Pons (tissue), 1 donor: ENCODE results near the gene MSL3B.

Experiments
- DNase-seq: peaks from one replicate; pipeline ENCODE4 v3.0.0-alpha.2; 2016; ENCODE audit warnings: low spot score

The MSL3B gene

GRCh38 chr2:233833345-233833744 is 34.8 kb downstream of the MSL3B start:
- DNase-seq = no peak

- no peak for DNase-seq
These were observed 35.3 kb downstream of the MSL3B start for GRCh38 chr2:233832869-233833311.

- no peak for DNase-seq
These were observed 35.8 kb downstream of the MSL3B start for GRCh38 chr2:233832414-233832813.

- DNase-seq = no peak
These were observed 36.3 kb downstream of the MSL3B start for GRCh38 chr2:233831861-233832260.

GRCh38 chr2:233831011-233831721 is 37.0 kb downstream of the MSL3B start:
- no peak for DNase-seq

GRCh38 chr2:233830111-233830802 is 37.9 kb downstream of the MSL3B start:
- DNase-seq = no peak

- no peak for DNase-seq
These were observed 38.7 kb downstream of the MSL3B start for GRCh38 chr2:233829193-233830110.

GRCh38 chr2:233828546-233829192 is 39.5 kb downstream of the MSL3B start:
- DNase-seq = no peak

- DNase-seq = no peak
These were observed 43.8 kb downstream of the MSL3B start for GRCh38 chr2:233824373-233824772.

- DNase-seq = no peak
These were observed 44.5 kb downstream of the MSL3B start for GRCh38 chr2:233823731-233824121.

GRCh38 chr2:233822781-233823730 is 45.1 kb downstream of the MSL3B start:
- no peak for DNase-seq

- DNase-seq = no peak
These were observed 46.0 kb downstream of the MSL3B start for GRCh38 chr2:233822101-233822771.

GRCh38 chr2:233821709-233822100 is 46.5 kb downstream of the MSL3B start:
- DNase-seq = no peak

GRCh38 chr2:233821196-233821595 is 47.0 kb downstream of the MSL3B start:
- no peak for DNase-seq

- DNase-seq = no peak
These were observed 47.4 kb downstream of the MSL3B start for GRCh38 chr2:233820774-233821105.

GRCh38 chr2:233819884-233820773 is 48.1 kb downstream of the MSL3B start:
- no peak for DNase-seq

GRCh38 chr2:233818639-233819621 is 49.3 kb downstream of the MSL3B start:
- no peak for DNase-seq

GRCh38 chr2:233817995-233818638 is 50.1 kb downstream of the MSL3B start:
- no peak for DNase-seq
